A204.1 (cell line): ENCODE data around the gene SUMO2.
"Not testable (repeated sequence)": the region's sequence is repeated elsewhere in the genome, so short reads cannot be mapped to it uniquely, and the experiment has no call there.

Source experiments
- FAIRE-seq: peaks from 2 replicates; lab custom pipeline; 2012; peaks lifted over from hg19 to GRCh38; lab: Jason Lieb, UNC

The SUMO2 gene

GRCh38 chr17:75182569-75183436 is at the start of gene SUMO2:
Gene SUMO2, minus strand, starts transcription at chr17:75182959. Its CDS starts 125 bp downstream, at chr17:75182834.
- no peak for FAIRE-seq

GRCh38 chr17:75231741-75232464 is 49.1 kb upstream of the SUMO2 start:
- FAIRE-seq = no peak

GRCh38 chr17:75231071-75231470 is 48.3 kb upstream of the SUMO2 start:
- FAIRE-seq = no peak

GRCh38 chr17:75228847-75229246 is 46.1 kb upstream of the SUMO2 start:
- no peak for FAIRE-seq

DNA sequence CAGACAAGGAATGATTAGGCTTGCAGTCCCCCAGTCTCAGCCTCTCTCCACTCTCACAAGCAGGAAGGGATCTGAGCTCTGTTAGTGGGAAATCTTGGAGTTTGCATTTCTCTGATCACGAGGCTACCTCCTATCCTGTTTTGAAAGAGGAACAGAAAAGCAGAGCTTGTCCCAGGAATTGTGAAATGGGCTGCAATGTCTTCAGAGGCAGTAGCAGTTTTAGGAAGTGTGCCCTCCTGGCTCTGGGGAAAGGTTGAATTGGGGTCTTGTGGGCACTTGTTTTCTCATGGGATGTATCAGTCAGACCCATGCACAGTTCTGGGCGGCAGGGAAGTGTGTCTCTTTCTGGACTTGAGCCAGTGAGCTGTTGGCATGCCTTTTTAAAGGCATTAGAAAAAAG is 45.5 kb upstream of the SUMO2 start:
- FAIRE-seq = no peak

DNA sequence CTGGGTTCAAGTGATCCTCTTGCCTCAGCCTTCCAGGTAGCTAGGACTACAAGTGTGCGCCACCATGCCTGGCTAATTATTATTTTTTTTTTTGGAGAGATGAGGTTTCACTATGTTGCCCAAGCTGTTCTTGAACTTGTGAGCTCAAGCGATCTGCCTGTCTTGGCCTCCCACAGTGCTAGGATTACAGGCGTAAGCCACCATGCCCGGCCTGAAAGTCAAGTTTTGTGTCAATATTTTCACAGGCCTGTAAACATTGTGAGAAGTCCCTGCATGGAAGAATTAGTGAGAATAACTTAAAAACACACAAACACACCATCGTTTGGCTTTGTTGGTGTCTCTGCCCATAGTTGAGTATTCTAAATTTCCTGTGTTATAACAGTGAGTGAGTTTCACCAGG is 45.0 kb upstream of the SUMO2 start:
- no peak for FAIRE-seq

DNA sequence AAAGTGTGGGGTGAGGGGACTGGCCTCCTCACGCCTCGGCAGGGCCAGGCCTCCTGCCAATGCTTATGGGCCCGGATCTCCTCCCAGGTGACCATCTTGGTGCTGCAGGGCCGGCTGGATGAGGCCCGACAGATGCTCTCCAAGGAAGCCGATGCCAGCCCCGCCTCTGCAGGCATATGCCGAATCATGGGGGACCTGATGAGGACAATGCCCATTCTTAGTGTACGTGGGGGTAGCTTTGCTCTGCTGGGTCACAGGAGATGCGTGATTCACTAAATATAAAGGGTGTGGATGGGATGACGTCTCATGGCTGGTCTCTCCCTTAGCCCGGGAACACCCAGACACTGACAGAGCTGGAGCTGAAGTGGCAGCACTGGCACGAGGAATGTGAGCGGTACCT is 42.3 kb upstream of the SUMO2 start:
- no peak for FAIRE-seq

- no peak for FAIRE-seq
Observed at GRCh38 chr17:75219815-75220214, 37.1 kb upstream of the SUMO2 start.

DNA sequence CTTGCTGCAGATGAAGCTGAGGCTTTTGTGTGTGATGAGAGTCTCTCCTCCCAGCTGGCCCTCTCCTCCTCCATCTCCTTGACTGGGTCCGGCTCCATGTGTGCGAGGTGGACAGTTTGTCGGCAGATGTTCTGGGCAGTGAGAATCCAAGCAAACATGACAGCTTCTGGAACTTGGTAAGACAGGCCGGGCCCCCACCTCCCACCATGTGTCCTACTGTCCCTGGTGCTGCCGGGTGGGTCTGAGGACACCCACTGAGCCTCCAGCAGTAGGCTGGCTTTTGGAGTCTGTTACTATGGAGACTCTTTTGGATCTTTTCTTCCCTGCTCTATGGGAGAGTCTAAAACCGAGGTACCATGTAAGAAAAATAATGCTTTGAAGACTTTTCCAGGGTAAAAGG is 35.4 kb upstream of the SUMO2 start:
- no peak for FAIRE-seq

DNA sequence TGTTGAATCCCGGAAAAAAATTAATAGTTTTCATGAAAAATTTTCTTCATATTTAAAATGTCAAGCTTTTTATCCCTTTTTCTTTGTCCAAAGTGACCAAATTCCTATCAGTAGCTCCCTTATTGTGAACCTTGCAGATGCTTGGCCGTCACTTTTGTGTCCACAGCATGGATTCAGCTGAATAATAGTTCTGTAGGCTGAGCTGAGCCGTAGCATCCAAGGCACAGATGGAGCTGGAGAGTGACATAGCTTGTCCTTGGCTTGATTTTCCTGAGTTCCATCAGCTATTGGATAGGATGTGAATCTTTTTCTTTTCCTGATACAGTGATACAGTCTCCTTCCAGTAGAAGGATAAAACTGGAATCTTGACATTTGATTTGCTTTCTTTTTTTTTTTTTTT is 26.3 kb upstream of the SUMO2 start:
- FAIRE-seq = no peak

GRCh38 chr17:75208161-75208560 is 25.4 kb upstream of the SUMO2 start:
- FAIRE-seq = no peak

DNA sequence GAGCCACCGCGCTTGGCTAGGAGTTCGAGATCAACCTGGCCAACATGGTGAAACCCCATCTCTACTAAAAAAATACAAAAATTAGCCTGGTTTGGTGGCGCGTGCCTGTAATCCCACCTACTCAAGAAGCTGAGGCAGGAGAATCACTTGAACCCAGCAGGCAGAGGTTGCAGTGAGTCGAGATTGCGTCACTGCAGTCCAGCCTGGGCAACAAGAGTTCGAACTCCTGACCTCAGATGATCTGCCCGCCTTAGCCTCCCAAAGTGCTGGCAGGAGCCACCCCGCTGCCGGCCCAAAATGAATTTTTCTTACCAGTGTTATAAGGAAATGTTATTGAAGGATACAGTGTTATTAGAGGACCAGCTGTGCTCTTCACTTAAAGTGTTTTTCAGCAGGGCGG is 25.0 kb upstream of the SUMO2 start:
- FAIRE-seq = no peak

GRCh38 chr17:75207050-75207407 is 24.3 kb upstream of the SUMO2 start:
- not testable (repeated sequence) for FAIRE-seq

DNA sequence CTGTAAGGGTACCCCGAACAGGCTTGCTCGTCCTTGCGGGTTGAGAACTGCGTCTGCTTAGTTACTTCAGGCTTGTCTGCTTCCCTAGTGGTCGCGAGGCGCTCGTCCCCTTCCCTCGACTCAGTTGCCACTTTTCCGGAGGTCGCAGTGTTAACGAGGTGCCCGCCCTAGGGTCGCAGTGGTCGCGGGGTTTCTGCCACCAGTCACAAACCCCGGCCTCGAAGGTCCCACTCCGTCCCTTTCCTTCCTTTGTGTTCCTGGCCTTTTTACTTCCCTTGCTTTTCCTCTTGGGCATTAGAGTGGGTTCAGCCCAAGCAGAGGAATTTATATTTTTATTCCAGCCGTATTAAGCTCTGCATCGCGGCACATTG is 23.0 kb upstream of the SUMO2 start:
- FAIRE-seq = no peak

DNA sequence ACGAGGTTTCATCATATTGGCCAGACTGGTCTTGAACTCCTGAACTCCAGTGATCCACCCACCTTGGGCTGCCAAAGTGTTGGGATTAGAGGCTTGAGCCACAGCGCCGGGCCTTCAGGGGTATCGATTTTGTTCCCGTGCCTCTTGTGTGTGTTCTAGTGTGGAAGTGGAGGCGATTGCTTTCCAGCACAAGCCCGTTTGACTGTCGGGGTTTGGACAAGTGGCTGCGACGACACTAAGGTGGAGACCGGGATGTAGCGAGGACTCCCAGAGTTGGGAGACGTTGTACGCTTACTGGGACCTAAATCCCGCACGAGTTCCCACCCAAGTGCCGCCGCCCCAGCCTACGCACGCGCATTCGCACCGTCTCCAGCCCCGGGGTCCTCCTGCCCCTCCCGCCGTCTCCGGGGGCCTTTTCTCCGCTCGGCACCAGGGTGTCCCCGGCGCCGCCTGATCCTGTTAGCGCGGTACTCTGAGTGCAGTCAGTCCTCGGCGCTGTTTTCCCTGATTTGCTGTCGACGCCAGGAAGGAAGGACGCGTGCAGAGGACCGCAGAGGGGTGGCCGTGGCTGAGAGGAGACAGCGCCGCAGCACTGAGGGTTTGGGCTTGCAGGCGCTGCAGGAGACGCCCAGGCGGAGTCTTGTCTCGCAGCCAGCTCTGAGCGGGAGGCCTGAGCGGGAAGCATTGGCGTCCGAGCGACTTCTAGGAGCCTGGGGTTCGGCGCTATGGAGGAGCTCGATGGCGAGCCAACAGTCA is 22.5 kb upstream of the SUMO2 start, which contains the start of gene NUP85:
TSS of gene NUP85 (plus strand) at position 643 of the 756 bp plus-strand sequence. CDS start at position 726, 83 bp downstream.
- no peak for FAIRE-seq

- FAIRE-seq = no peak
Observed at GRCh38 chr17:75199886-75200618, 17.3 kb upstream of the SUMO2 start.

- FAIRE-seq = no peak
Observed at GRCh38 chr17:75194879-75195278, 12.1 kb upstream of the SUMO2 start.

- FAIRE-seq = no peak
Observed at GRCh38 chr17:75191584-75191983, 8.8 kb upstream of the SUMO2 start.

DNA sequence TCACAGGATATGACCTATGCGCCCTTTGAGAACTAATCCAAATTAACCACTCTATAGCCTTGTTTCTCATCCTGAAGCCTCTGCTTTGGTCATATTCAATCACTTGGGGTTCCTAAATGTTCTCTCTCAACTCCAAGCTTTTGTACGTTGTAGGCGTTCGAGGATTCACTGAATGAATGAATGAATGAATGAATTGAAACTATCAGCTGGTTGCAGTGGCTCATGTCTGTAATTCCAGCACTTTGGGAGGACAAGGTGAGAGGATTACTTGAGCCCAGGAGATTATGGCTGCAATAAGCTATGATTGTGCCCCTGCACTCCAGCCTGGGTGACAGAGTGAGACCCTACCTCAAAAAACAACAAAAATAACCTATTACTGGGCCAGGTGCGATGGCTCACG is 5.9 kb upstream of the SUMO2 start:
- FAIRE-seq = no peak

DNA sequence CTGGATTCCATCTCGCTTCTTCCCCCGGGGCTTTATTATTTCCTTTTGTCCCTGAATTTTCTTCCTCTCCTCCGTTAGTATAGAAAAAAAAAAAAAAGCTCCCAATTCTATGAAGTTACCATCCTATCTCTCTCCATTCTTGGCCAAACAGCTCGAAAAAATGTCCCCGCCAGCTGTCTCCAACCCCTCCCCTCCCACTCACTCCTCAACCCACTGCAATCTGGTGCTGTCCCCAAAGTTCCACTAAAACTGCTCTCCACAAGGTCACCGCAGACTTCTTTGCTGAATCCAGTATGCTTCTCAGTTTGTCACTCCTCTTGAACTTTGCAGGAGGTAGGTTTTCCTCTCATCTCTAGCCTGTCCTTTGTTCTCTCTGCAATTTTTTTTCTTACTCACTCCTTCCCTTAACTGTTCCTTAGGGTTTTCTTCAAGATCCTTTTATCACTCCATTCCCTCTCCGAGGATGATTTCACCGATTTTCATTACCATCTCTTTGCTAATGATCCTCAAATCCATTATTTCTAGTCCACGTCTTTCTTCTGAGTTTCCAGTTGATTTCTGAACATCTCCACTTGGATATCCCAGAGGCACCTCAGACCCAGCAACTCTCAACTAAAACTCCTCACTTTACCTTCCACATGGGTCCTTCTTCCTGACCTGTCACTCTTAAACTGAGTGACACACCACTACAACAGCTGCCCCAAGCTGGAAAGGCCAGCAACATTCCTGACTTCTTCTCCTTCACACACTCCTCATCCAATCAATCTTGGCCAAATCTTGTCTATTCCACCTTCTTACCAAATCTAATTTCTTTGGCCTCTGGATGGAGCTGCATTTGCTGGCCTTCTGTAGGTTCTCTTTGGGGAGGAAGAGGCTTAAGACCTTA is 1.5 kb upstream of the SUMO2 start:
- FAIRE-seq = no peak

- FAIRE-seq = no peak
Observed at GRCh38 chr17:75182319-75182568, 515 bp downstream of the SUMO2 start.
